ENCODE results near the gene DCDC2C.

DNA sequence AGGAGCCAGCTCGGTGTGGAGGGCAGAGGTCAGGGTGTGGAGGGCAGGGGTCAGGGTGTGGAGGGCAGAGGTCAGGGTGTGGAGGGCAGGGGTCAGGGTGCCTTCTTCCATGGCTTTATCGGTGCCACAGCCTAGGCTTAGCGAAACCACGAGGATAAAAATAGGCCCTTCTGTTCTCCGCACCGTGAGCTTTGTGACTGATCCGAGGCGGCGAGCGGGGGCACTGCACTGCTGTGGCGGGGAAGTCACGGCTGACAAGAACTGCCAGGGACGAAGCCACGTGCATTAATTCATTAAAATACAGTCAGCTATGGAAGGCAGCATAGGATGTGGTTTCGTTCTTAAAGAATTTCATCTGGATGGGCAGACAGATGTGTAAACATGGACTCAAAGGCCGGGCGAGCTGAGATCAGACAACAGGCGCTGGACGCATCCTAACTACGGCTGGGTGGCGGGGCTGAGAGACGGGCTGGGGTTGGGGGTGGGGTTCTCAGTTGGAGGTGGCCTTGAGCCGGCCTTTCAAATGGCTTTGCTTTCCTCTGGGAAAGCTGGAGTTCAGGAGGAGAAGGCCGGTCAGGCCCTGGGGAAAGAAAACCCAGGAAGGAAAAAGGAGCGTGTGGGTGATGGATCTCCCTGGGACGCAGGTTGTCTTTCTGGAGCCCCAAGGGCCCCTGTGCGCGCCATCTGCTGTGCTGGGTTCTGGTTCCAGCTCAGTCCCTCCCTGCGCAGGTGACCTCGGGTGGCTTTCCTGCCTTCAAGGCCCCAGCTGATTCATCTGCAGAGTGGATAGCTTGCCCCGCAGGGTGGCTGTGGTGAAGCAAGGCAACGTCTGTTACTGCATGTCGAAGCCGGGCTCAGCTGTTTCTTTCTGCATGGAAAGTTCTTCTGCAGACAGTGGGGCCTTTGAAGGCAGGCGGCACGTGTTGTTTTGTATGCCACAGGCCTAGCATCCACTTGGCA lies 46.3 kb upstream of the DCDC2C start:
- TF ChIP-seq POLR2AphosphoS5 (IDR thresholded peaks at IDR 0.05) (peak; percentile 36 to 79 (median 47)), POLR2A (IDR thresholded peaks at IDR 0.05) (no peak)
- TF ChIP-seq, protein P1, sequence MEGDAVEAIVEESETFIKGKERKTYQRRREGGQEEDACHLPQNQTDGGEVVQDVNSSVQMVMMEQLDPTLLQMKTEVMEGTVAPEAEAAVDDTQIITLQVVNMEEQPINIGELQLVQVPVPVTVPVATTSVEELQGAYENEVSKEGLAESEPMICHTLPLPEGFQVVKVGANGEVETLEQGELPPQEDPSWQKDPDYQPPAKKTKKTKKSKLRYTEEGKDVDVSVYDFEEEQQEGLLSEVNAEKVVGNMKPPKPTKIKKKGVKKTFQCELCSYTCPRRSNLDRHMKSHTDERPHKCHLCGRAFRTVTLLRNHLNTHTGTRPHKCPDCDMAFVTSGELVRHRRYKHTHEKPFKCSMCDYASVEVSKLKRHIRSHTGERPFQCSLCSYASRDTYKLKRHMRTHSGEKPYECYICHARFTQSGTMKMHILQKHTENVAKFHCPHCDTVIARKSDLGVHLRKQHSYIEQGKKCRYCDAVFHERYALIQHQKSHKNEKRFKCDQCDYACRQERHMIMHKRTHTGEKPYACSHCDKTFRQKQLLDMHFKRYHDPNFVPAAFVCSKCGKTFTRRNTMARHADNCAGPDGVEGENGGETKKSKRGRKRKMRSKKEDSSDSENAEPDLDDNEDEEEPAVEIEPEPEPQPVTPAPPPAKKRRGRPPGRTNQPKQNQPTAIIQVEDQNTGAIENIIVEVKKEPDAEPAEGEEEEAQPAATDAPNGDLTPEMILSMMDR (IDR thresholded peaks at IDR 0.05 in 8 of 11, conservative IDR thresholded peaks at IDR 0.05 in 3 of 11) = no peak

Measured in spleen (tissue), 7 donors.